ENCODE data around the gene SRR. TPM values are rescaled to one million over a fixed set of nuclear protein-coding genes. Genes with fewer than 3 reads are reported as not detected.

SRR gene
- total RNA-seq, 1 donor from 2014 or later, result 14.9 TPM

- Mint-ChIP-seq H3K27ac (peak overlapping the region; percentile 92), H3K4me1 (ENCODE audit: low read depth) (peaks cover 62% of the 10 kb centered on the region), H3K9me3 (no peaks in the 10 kb centered on the region), H3K27me3 (ENCODE audit: insufficient read depth) (no peaks in the 10 kb centered on the region), H3K4me3 (peak overlapping the region; percentile 52), H3K36me3 (ENCODE audit: low read depth) (peaks cover 34% of the 10 kb centered on the region)
- DNase-seq (ENCODE audit: low spot score), result no peak
- intact Hi-C loops (cut with micrococcal nuclease), result loop anchor here (1.0 kb wide), 1 partner anchor 9 kb away; no protein-coding TSS in a partner anchor
Measured at GRCh38 chr17:2271985-2272702, 31.6 kb upstream of the SRR start.

GRCh38 chr17:2274414-2274813, 29.3 kb upstream of the SRR start:
- H3K36me3 Mint-ChIP-seq (ENCODE audit: low read depth), result peaks cover 36% of the 10 kb centered on the region
- DNase-seq (ENCODE audit: low spot score), result no peak
- no peaks in the 10 kb centered on the region for H3K27me3 Mint-ChIP-seq (ENCODE audit: insufficient read depth)
- peaks cover 61% of the 10 kb centered on the region for H3K4me1 Mint-ChIP-seq (ENCODE audit: low read depth)
- H3K27ac Mint-ChIP-seq, result no peak overlapping the region
- intact Hi-C loops (cut with micrococcal nuclease), result no loop called here
- H3K9me3 Mint-ChIP-seq, result no peaks in the 10 kb centered on the region
- no peak overlapping the region for H3K4me3 Mint-ChIP-seq

GRCh38 chr17:2275722-2276121, 28.0 kb upstream of the SRR start:
- Mint-ChIP-seq H3K36me3 (ENCODE audit: low read depth) (peaks cover 36% of the 10 kb centered on the region), H3K27me3 (ENCODE audit: insufficient read depth) (no peaks in the 10 kb centered on the region), H3K4me1 (ENCODE audit: low read depth) (peaks cover 58% of the 10 kb centered on the region), H3K27ac (peak overlapping the region; percentile 82), H3K4me3 (peak overlapping the region; percentile 30), H3K9me3 (no peaks in the 10 kb centered on the region)
- peak; percentile 34 for DNase-seq (ENCODE audit: low spot score)
- intact Hi-C loops (cut with micrococcal nuclease), result loop anchor here (1.0 kb wide), 1 partner anchor 9 kb away; no protein-coding TSS in a partner anchor

- no peak overlapping the region for H3K4me3 Mint-ChIP-seq
- H3K9me3 Mint-ChIP-seq, result no peaks in the 10 kb centered on the region
- DNase-seq (ENCODE audit: low spot score), result no peak
- H3K4me1 Mint-ChIP-seq (ENCODE audit: low read depth), result peaks cover 63% of the 10 kb centered on the region
- H3K27me3 Mint-ChIP-seq (ENCODE audit: insufficient read depth), result no peaks in the 10 kb centered on the region
- intact Hi-C loops (cut with micrococcal nuclease), result no loop called here
- H3K27ac Mint-ChIP-seq, result peak overlapping the region; percentile 16
- peaks cover 47% of the 10 kb centered on the region for H3K36me3 Mint-ChIP-seq (ENCODE audit: low read depth)
Measured at GRCh38 chr17:2277429-2278170, 26.1 kb upstream of the SRR start.

GRCh38 chr17:2279707-2280106, 24.0 kb upstream of the SRR start:
- DNase-seq (ENCODE audit: low spot score), result no peak
- no peak overlapping the region for H3K4me3 Mint-ChIP-seq
- intact Hi-C loops (cut with micrococcal nuclease), result no loop called here
- H3K36me3 Mint-ChIP-seq (ENCODE audit: low read depth), result peaks cover 52% of the 10 kb centered on the region
- H3K27ac Mint-ChIP-seq, result peak overlapping the region; percentile 52
- H3K4me1 Mint-ChIP-seq (ENCODE audit: low read depth), result peaks cover 59% of the 10 kb centered on the region
- H3K9me3 Mint-ChIP-seq, result no peaks in the 10 kb centered on the region
- no peaks in the 10 kb centered on the region for H3K27me3 Mint-ChIP-seq (ENCODE audit: insufficient read depth)

- Mint-ChIP-seq H3K4me3 (no peak overlapping the region), H3K36me3 (ENCODE audit: low read depth) (peaks cover 51% of the 10 kb centered on the region), H3K9me3 (no peaks in the 10 kb centered on the region), H3K4me1 (ENCODE audit: low read depth) (peaks cover 45% of the 10 kb centered on the region), H3K27me3 (ENCODE audit: insufficient read depth) (no peaks in the 10 kb centered on the region), H3K27ac (peak overlapping the region; percentile 76)
- DNase-seq (ENCODE audit: low spot score), result no peak
- intact Hi-C loops (cut with micrococcal nuclease), result loop anchor here (1.0 kb wide), 2 partner anchors 38 to 227 kb away; partner anchors contain the start of gene HIC1
Measured at GRCh38 chr17:2282297-2282873, 21.4 kb upstream of the SRR start.

- Mint-ChIP-seq H3K4me1 (ENCODE audit: low read depth) (peaks cover 51% of the 10 kb centered on the region), H3K4me3 (no peak overlapping the region), H3K36me3 (ENCODE audit: low read depth) (peaks cover 55% of the 10 kb centered on the region), H3K27me3 (ENCODE audit: insufficient read depth) (no peaks in the 10 kb centered on the region), H3K9me3 (no peaks in the 10 kb centered on the region), H3K27ac (no peak overlapping the region)
- intact Hi-C loops (cut with micrococcal nuclease), result no loop called here
- DNase-seq (ENCODE audit: low spot score), result no peak
Measured at GRCh38 chr17:2283302-2283701, 20.4 kb upstream of the SRR start.

GRCh38 chr17:2289878-2290478, 13.8 kb upstream of the SRR start:
- Mint-ChIP-seq H3K4me1 (ENCODE audit: low read depth) (peaks cover 23% of the 10 kb centered on the region), H3K27ac (no peak overlapping the region), H3K27me3 (ENCODE audit: insufficient read depth) (no peaks in the 10 kb centered on the region), H3K4me3 (no peak overlapping the region), H3K36me3 (ENCODE audit: low read depth) (peaks cover 47% of the 10 kb centered on the region), H3K9me3 (no peaks in the 10 kb centered on the region)
- no peak for DNase-seq (ENCODE audit: low spot score)
- intact Hi-C loops (cut with micrococcal nuclease), result no loop called here

- Mint-ChIP-seq H3K9me3 (no peaks in the 10 kb centered on the region), H3K4me3 (no peak overlapping the region), H3K27ac (no peak overlapping the region), H3K36me3 (ENCODE audit: low read depth) (peaks cover 60% of the 10 kb centered on the region), H3K4me1 (ENCODE audit: low read depth) (peaks cover 34% of the 10 kb centered on the region), H3K27me3 (ENCODE audit: insufficient read depth) (no peaks in the 10 kb centered on the region)
- DNase-seq (ENCODE audit: low spot score), result no peak
- intact Hi-C loops (cut with micrococcal nuclease), result no loop called here
Measured at GRCh38 chr17:2292100-2292499, 11.7 kb upstream of the SRR start.

GRCh38 chr17:2295575-2295974, 8.2 kb upstream of the SRR start:
- Mint-ChIP-seq H3K4me3 (no peak overlapping the region), H3K9me3 (no peaks in the 10 kb centered on the region), H3K27me3 (ENCODE audit: insufficient read depth) (no peaks in the 10 kb centered on the region), H3K27ac (peak overlapping the region; percentile 5), H3K36me3 (ENCODE audit: low read depth) (peaks cover 66% of the 10 kb centered on the region), H3K4me1 (ENCODE audit: low read depth) (peaks cover 45% of the 10 kb centered on the region)
- no peak for DNase-seq (ENCODE audit: low spot score)
- intact Hi-C loops (cut with micrococcal nuclease), result no loop called here

- Mint-ChIP-seq H3K27me3 (ENCODE audit: insufficient read depth) (no peaks in the 10 kb centered on the region), H3K9me3 (no peaks in the 10 kb centered on the region), H3K36me3 (ENCODE audit: low read depth) (peaks cover 57% of the 10 kb centered on the region), H3K27ac (no peak overlapping the region), H3K4me1 (ENCODE audit: low read depth) (peaks cover 54% of the 10 kb centered on the region), H3K4me3 (no peak overlapping the region)
- intact Hi-C loops (cut with micrococcal nuclease), result no loop called here
- no peak for DNase-seq (ENCODE audit: low spot score)
Measured at GRCh38 chr17:2297023-2297422, 6.7 kb upstream of the SRR start.

GRCh38 chr17:2299136-2299535, 4.6 kb upstream of the SRR start:
- Mint-ChIP-seq H3K27ac (no peak overlapping the region), H3K36me3 (ENCODE audit: low read depth) (peaks cover 46% of the 10 kb centered on the region), H3K27me3 (ENCODE audit: insufficient read depth) (no peaks in the 10 kb centered on the region), H3K4me1 (ENCODE audit: low read depth) (peaks cover 56% of the 10 kb centered on the region), H3K9me3 (no peaks in the 10 kb centered on the region), H3K4me3 (no peak overlapping the region)
- intact Hi-C loops (cut with micrococcal nuclease), result no loop called here
- DNase-seq (ENCODE audit: low spot score), result no peak

GRCh38 chr17:2299756-2300155, 4.0 kb upstream of the SRR start:
- no peak for DNase-seq (ENCODE audit: low spot score)
- Mint-ChIP-seq H3K4me1 (ENCODE audit: low read depth) (peaks cover 53% of the 10 kb centered on the region), H3K27me3 (ENCODE audit: insufficient read depth) (no peaks in the 10 kb centered on the region), H3K27ac (no peak overlapping the region), H3K4me3 (no peak overlapping the region), H3K36me3 (ENCODE audit: low read depth) (peaks cover 41% of the 10 kb centered on the region), H3K9me3 (no peaks in the 10 kb centered on the region)
- intact Hi-C loops (cut with micrococcal nuclease), result no loop called here
